ENCODE data around the gene ORC1.
A peak's percentile ranks its signal among the peaks of the same experiment; 100 is the strongest.

- TF ChIP-seq CTCF (IDR thresholded peaks at IDR 0.05) (peak in 1 of 6 experiments; percentile 34), POLR2A (IDR thresholded peaks at IDR 0.05) (peak in 1 of 2 donors; percentile 46)
These were observed 35.6 kb downstream of the ORC1 start for GRCh38 chr1:52368383-52369172.

Data from thyroid gland (tissue), 4 donors.